Measurements from ENCODE around the gene BOLA1. TPM values are rescaled to one million over a fixed set of nuclear protein-coding genes. Genes with fewer than 3 reads are reported as not detected.

BOLA1 gene
- total and polyA plus RNA-seq, 2 of the 13 experiments (the other 11 are each of a cell fraction or from before 2014, with no cell fraction given): 3.2 to 4.2 TPM

GRCh38 chr1:149915429-149916192, 16.2 kb downstream of the BOLA1 start:
- no peak overlapping the region for H3K4me3 ChIP-seq (replicated peaks in 1 of 3; ENCODE audit: insufficient read depth in 1 of 3, low read depth in 2 of 3, low read length in 3 of 3)
- ATAC-seq (no peak), DNase-seq (ENCODE audit: low spot score) (no peak), FAIRE-seq (no peak)
- WGBS (ENCODE audit: low lambda C conversion rate): 80% methylated on average over 11 of the region's 11 CpGs
- intact Hi-C loops (cut with micrococcal nuclease; ENCODE audit: unreplicated experiment) (no loop called here), in situ Hi-C loops (cut with HindIII; ENCODE audit: extremely low pct_ligation_motif_present, low pct_unique_long_range_greater_than_20kb) (no loop called here)
- no peaks in the 10 kb centered on the region for H3K79me2 ChIP-seq (ENCODE audit: insufficient read depth, low read length)
- ChIA-PET POLR2A (interaction anchor here (1.5 kb wide), 1 partner anchor 29 kb away, joined by 7 read pairs; a partner anchor contains a TSS), CTCF (ENCODE audit: low intra/inter-chr PET ratio, low total read pairs) (no interaction called here)
- no TSS peak for BruUV-seq (replicated peaks)
- no peak overlapping the region for H2AFZ ChIP-seq (ENCODE audit: low read length)
- no peak overlapping the region for H3K4me2 ChIP-seq (ENCODE audit: low read depth, low read length)
- peaks cover 28% of the 10 kb centered on the region for H3K4me1 ChIP-seq (ENCODE audit: insufficient read depth, low read length)
- no peaks in the 10 kb centered on the region for H3K36me3 ChIP-seq (replicated peaks in 1 of 2; ENCODE audit: control insufficient read depth in 1 of 2, insufficient read depth in 2 of 2, low read length in 2 of 2)
- no peaks in the 10 kb centered on the region for H3K9me3 ChIP-seq (ENCODE audit: low read length)
- no peak overlapping the region for H3K9ac ChIP-seq (ENCODE audit: insufficient read depth, low read depth, low read length)
- no peak overlapping the region for H3K27ac ChIP-seq (ENCODE audit: extremely low read length, insufficient read depth, low read length)
- no peaks in the 10 kb centered on the region for H4K20me1 ChIP-seq (ENCODE audit: insufficient read depth, low read length)
- H3K27me3 ChIP-seq (ENCODE audit: control insufficient read depth in 1 of 2, insufficient read depth in 2 of 2, low read length in 2 of 2): 0 out of 5 replicates have a peak, but pooled peaks cover 0 to 3% of the 10 kb centered on the region in 2 experiments
- TF ChIP-seq ZNF747 (CRISPR knock-in tag; IDR thresholded peaks at IDR 0.05; ENCODE audit: borderline replicate concordance): no peak
- TF ChIP-seq ZSCAN31 (CRISPR knock-in tag; IDR thresholded peaks at IDR 0.05; ENCODE audit: low read depth): no peak
- TF ChIP-seq ATF4 (CRISPR knock-in tag; IDR thresholded peaks at IDR 0.05): no peak
- TF ChIP-seq SRSF9 (IDR thresholded peaks at IDR 0.05; ENCODE audit: borderline replicate concordance, insufficient read depth, low read depth, low read length, poor library complexity, severe bottlenecking): no peak
- no peak for TF ChIP-seq GTF2F1 (IDR thresholded peaks at IDR 0.05; ENCODE audit: low read length)
- TF ChIP-seq E2F2 (CRISPR knock-in tag; IDR thresholded peaks at IDR 0.05; ENCODE audit: borderline replicate concordance): no peak
- no peak for TF ChIP-seq HIVEP1 (CRISPR knock-in tag; IDR thresholded peaks at IDR 0.05)
- no peak for TF ChIP-seq ZNF704 (CRISPR knock-in tag; IDR thresholded peaks at IDR 0.05; ENCODE audit: borderline replicate concordance)
- TF ChIP-seq TFE3 (CRISPR knock-in tag; IDR thresholded peaks at IDR 0.05): no peak
- no peak for TF ChIP-seq ZNF496 (CRISPR knock-in tag; IDR thresholded peaks at IDR 0.05; ENCODE audit: insufficient replicate concordance)
- no peak for TF ChIP-seq ZNF639 (CRISPR knock-in tag; conservative IDR thresholded peaks at IDR 0.05)
- no peak for TF ChIP-seq ZNF660 (CRISPR knock-in tag; IDR thresholded peaks at IDR 0.05; ENCODE audit: borderline replicate concordance, low read depth)
- no peak for TF ChIP-seq ZNF256 (CRISPR knock-in tag; conservative IDR thresholded peaks at IDR 0.05)
- TF ChIP-seq SIN3A (IDR thresholded peaks at IDR 0.05; ENCODE audit: borderline replicate concordance, low read depth, low read length): no peak
- no peak for TF ChIP-seq ZNF563 (CRISPR knock-in tag; IDR thresholded peaks at IDR 0.05)
- no peak for TF ChIP-seq IKZF5 (CRISPR knock-in tag; IDR thresholded peaks at IDR 0.05)

Measured in HepG2 (cell line).